Measurements from ENCODE around the gene SEMA5A.

DNA sequence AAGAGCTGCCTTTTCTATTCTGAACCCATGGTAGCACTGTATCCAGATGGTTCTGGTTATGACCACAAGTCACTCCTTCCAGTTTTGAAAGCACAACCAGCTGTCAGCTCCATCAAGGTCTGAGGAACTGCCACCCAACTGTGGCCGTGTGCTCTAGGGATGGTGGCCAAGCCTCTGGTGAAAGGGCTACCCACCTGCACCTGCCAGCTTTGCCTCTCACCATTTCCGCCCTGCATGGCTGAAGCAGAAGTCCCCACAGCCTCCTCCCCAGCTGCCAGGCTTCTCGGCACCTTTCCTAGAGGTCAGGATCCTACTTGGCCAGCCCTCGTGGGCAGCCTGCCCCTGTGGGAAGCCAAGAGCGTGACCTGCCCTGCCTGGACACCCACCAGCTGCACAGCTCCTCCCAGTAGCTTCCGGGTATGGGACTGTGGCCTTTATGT is 16.8 kb downstream of the SEMA5A start:
- TF ChIP-seq POLR2A (IDR thresholded peaks at IDR 0.05; ENCODE audit: low read length) (no peak), GATA1 (IDR thresholded peaks at IDR 0.05; ENCODE audit: low read depth, low read length) (no peak)

Data from erythroblast (primary cell).